HG02970 (cell line): Measurements from ENCODE around the gene ZNF700.
"Not testable (repeated sequence)": the region's sequence is repeated elsewhere in the genome, so short reads cannot be mapped to it uniquely, and the experiment has no call there.

Experiments
- ATAC-seq: cut with Tn5 transposase; IDR thresholded peaks from one replicate; pipeline ENCODE4 v1.9.1; 2021; ENCODE audit warnings: mild to moderate bottlenecking, moderate library complexity, moderate number of reproducible peaks; ENCODE audit not compliant: unreplicated experiment, low FRiP score

Gene ZNF700

DNA sequence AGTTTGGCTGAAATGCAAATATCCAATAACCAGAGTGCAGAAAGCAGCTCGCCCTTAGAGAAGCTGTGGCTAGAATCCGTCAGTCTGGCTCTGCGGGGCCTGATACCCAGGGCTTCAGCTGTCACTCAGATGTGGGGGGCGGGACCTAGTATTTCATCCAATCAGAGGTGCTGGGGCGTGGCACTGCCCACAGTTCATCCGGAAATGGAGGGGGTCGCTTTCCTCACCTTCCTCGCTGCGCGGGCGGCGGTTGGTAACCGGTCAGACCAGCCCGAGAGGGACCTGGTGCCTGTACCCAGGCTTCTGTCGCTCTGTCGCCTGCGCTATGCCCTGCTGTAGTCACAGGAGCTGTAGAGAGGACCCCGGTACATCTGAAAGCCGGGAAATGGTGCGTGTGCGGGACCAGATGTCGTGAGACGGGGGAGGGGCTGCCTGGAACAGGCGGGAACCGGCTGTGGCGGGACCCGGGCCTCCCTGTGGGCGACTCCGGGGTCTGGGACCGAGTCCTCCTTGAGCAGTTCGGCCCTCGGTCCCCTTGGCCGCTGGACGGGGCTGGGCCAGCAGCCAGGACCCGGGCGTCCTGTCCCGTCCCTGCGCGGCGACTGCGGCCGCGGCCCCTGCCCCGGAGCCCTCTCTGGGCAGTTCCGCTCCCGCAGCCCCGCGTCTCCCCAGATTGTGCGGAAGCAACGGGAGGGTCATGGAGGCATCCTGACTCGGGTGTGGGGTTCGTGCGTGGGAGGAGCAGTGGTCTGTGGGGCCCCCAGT is at the start of gene ZNF700:
Gene ZNF700 (plus strand): TSS at position 222 of the 765 bp plus-strand sequence. CDS start 104 bp downstream, at position 326.
- peak; percentile 85 for ATAC-seq

DNA sequence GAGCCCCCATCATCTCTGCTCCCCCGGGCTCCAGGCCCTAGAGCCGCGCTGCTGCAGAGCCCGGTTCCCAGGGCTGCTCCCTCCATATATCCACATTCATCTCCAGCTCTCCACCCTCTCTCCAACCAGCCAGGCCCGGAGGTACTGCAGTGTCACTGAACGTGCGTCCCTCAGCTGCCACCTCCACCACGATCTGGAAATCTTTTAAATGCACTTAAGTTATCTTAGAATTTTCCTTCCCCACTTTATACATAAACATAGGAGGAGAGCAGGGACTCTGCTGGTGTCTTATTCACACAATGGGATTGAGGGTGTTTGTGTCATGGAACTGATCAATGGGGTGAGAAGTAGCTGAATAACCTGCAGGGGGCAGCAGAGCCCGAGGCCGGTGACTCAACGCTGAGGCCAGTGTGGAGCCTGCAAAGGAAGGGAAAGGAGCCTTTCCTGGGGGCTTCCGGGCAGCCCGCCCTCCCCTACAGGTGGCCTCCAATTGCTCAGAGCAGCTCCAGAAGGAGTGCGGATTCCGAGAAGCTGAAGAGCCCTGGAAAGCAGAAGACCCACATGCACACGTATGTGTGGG is 45.1 kb upstream of the ZNF700 start:
- ATAC-seq: not testable (repeated sequence)

DNA sequence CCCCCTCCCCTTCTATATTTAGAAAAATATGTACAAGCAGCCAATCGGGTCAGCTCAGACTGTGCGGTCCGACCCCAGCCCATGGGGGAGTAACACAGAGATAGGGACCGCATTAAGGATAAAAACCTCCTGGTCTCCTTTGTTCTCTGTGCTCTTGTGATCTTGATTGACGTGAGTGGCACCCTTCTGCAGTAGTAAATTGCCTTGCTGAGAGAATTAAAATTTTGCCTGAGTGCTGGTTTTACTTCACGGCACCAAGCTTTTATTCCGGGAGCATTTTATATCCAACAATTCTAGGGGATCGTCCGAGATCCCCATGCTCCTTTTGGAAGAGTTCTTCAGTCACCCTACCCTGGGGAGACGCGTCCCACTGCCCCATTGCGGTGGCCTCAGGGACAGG is 44.3 kb upstream of the ZNF700 start:
- ATAC-seq: no peak

DNA sequence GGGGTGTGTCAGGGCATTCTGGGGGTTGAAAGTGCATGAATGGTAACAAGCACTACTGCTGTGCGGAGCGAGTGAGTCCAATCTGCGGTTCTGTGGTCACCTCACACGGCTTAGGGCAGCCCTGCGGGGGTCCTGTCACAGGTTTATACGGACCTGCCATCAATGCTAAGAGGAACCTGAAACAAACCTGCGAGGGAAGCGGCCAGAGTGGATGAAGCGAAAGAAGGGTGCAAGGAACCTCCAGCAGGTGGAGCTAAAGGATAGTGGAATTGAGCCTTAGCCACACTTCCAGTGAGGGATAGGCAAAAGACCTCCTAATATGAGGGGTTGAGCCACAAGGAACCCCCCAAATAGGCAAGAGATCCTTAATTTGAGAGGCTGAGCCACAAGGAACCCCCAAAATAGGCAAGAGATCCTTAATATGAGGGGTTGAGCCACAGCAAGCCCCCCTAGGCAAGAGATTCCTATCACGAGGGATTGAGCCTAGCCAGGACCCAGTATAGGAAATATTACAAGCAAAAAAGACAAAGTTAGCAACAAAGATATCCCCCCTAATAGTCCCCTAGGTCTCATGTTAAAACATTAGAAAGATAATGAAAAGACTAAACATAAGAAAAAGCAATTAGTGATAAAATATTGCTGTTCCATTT is 43.6 kb upstream of the ZNF700 start:
- no peak for ATAC-seq

DNA sequence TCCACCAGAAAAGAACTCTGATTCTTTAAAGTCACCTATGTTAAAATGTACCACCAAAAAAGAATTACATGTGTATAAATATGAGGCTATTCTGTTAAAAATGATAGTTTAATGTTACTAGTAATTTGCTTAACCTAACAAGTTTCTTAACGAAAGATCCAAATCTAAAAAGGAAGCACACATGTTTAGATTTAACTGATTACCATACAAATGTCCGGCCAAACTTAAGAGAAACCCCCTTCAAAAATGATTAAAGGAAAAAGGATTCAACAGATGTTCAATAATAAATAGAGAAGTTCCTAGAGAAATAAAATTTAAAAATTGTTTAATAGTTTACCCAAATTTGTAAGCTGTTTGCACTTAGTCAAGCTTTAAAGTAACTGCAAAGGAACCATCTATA is 42.3 kb upstream of the ZNF700 start:
- ATAC-seq: no peak

DNA sequence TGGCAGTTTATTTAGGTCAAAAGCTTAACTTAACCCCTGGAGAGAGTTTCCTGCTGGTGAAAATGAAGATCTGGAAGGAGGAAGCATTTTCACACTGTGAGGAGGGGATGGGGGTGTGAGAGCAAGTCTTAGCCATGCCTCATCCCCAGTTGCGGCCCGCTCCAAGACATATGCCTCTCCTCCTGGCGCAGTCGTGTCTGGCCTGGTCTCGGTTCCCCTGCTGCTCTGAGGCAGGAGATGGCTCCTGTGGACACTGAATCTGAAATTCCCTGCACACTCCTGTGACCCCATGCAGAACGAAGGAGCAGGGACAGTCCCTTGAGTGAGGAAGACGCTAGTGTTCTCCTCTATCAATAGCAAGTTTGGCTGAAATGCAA is 37.7 kb upstream of the ZNF700 start:
- no peak for ATAC-seq

DNA sequence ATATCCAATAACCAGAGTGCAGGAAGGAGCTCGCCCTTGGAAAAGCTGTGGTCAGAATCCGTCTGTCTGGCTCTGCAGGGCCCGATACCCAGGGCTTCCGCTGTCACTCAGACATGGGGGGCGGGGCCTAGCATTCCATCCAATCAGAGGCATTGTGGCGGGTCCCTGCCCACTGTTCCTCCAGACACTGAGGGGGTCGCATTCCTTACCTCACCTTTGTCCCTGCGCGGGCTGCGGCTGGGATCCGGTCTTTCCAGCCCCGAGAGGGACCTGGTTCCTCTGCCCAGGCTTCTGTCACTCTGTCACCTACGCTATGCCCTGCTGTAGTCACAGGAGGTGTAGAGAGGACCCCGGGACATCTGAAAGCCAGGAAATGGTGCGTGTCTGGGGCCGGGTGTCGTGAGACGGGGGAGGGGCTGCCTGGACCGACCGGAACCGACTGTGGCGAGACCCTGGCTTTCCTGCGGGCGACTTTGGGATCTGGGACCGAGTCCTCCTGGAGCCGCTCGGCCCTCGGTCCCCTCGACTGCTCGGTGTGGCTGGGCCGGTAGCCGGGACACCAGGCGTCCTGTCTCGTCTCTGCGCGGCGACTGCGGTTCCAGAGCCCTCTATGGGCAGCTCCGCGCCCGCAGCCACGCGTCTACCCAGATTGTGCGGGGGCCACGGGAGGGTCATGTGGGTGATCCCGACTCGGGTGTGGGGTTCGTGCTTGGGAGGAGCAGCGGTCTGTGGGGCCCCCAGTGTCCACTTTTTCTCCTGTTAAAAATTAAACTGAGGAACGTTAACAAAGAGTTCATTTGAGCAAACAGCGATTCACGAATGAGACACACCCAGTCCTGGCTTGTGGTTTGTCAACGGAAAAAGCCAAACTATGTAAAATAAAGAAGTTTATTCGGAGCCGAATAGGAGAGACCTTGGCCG is 37.0 kb upstream of the ZNF700 start, which contains the start of gene ZNF69:
Gene ZNF69 (plus strand): TSS at position 172 of the 921 bp plus-strand sequence. CDS start 142 bp downstream, at position 314.
- ATAC-seq: peak; percentile 66

DNA sequence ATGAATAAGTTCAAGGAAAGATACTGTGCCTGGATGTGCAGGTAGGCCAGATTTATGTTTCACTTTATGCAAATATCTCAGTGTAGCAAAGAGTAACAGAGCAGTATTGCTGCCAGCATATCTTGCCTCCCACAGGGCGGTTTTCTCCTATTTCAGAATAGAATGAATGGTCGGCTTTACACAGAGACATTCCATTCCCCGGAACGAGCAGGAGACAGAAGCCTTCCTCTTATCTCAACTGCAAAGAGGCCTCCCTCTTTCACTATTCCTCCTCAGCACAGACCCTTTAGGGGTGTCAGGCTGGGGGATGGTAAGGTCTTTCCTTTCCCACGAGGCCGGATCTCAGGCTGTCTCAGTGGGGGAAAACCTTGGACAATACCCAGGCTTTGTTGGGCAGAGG is 35.0 kb upstream of the ZNF700 start:
- ATAC-seq: not testable (repeated sequence)

DNA sequence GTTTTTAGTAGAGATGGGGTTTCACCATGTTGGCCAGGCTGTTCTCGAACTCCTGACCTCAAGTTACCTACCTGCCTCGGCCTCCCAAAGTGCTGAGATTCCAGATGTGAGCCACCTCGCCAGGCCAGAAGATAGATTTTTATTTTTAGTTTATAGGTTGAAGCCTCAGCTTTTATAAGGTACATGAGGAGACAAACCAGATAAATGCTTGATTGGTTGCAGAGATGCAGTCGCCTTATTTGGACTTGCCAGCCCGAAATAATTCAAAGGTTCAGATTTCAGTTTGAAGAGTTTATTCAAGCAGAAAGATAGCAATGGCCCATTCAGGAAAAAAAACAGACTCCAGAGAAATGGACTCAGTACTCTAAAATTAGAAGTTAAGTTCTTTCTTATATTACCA is 34.3 kb upstream of the ZNF700 start:
- no peak for ATAC-seq

DNA sequence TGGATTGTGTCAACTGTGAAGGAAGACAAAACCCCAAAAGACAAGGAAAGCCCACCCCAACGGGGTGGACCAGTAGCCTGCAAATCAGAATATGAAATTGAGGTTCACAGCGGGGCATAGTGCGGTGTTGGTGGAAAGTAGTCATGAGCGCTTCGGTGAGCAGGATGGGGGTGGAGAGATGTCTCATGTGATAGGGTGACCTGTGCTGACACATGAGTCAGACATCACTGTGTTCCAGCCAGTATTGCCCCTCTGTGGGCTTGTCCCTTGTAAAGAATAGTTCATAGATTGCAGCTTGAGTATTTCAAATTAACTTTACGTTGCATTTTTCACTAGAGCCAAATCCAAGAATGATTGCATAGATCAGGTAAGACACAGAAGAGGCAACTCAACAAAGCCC is 30.1 kb upstream of the ZNF700 start:
- no peak for ATAC-seq

DNA sequence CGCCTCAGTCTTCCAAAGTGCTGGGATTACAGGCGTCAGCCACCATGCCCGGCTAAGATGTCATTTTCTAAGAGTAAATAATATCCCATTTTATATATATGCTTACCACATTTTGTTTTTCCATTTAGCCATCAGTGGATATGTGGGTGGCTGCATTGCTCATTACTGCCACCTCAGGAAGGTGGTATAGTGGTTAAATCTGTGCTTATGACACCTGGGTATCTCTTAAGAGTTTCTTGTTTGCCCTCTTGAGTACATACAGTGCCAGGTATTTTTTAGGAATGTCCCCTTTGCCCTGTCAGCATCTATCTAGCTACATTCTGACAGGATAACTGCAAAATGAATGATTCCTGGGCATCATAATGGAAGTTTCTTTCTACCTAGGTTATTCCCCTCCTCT is 22.7 kb upstream of the ZNF700 start:
- no peak for ATAC-seq

DNA sequence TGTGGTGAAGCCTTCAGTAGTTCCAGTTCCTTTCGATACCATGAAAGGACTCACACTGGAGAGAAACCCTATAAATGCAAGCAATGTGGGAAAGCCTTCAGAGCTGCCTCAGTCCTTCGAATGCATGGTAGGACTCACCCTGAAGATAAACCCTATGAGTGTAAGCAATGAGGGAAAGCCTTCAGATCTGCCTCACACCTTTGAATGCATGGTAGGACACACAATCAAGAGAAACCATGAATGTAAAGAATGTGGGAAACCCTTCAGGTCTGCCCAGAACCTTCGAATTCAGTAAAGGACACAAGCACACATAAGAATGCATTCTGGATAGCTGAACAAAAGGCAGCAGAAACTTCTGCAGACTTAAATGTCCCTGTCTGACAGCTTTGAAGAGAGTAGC is 19.0 kb upstream of the ZNF700 start:
- ATAC-seq: no peak

DNA sequence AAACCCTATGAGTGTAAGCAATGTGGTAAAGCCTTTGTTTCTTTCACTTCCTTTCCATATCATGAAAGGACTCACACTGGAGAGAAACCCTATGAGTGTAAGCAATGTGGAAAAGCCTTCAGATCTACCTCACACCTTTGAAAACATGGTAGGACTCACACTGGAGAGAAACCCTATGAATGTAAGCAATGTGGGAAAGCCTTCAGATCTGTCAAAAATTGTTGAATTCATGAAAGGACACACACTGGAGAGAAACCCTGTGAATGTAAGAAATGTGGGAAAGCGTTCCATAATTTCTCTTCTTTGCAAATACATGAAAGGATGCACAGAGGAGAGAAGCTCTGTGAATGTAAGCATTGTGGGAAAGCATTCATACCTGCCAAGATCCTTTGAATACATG is 13.0 kb upstream of the ZNF700 start:
- not testable (repeated sequence) for ATAC-seq

DNA sequence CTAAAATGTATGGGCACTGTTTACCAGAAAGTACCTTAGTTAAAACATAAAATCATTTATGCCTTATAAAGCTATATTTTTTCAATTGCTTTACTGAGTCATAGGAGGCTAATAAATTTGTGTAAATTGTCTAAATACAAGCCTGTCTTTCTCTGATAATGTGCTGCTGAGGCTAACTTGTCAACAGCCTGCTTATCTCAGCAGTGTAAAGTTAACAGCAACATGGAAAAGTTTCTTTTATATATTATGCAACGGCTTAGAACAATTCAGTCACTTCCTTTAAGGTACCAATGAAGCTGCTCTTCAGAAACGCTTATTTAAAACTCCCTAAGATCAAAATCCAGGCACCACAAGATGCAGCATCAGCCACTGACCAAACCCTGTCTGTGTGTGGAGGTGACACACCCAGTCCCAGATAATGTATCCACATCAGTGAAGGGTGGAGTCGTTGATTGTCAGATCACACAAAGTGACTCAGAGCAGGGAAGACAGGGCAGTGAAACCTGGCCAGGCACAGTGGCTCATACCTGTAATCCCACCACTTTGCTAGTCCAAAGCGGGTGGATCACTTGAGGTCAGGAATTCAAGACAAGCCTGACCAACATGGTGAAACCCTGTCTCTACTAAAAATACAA is 10.4 kb upstream of the ZNF700 start:
- not testable (repeated sequence) for ATAC-seq

DNA sequence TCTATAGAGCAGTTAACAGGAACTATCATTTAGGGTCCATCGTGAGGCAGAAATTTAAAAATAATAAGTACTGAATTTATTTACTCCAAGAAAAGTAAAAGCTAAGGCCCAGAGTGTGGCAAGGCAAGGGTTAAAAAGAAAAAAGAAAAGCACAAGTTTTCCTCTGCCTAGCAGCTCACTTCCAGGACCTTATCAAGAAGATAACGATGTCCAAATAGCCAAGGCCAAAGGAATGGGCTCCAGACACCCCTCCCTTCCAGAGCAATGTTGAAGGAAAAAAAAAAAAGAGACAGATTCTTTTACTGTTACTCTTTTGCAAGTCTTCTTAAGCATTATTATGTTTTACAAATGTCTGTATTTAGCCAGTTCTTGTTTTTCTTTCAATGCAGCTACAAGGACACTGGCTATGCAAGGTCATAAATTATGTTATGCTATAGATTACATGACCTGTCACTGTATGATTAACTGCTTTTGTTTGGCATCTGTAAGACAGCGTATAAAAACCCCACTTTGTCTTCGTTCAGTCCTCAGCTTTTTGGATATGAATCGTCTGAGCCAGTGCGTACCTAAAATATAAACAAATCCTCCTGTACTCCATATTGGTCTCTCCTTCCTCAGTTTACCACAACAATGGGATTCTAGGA is 2.9 kb upstream of the ZNF700 start:
- no peak for ATAC-seq

DNA sequence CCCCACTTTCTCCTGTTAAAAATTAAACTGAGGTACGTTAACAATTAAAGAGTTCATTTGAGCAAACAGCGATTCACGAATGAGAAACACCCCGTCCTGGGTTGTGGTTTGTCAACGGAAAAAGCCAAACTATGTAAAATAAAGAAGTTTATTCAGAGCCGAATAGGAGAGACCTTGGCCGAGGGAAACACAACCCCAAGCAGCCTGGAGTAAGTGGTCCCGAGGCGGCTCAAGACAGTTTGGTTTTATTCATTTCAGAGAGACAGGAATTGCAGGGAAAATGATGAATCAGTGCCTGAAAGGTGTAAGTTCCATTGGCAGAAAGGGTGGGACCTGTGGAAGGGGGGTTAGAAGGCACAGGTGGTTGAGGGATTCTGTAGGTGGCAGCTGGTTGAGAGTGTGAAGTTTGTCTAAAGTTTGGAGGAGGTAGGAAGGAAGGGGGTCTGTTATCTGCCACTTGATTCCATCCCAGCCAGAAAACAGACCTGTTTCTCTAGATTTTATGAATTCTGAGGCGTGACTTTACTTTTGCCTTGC is 812 bp downstream of the ZNF700 start:
- not testable (repeated sequence) for ATAC-seq

DNA sequence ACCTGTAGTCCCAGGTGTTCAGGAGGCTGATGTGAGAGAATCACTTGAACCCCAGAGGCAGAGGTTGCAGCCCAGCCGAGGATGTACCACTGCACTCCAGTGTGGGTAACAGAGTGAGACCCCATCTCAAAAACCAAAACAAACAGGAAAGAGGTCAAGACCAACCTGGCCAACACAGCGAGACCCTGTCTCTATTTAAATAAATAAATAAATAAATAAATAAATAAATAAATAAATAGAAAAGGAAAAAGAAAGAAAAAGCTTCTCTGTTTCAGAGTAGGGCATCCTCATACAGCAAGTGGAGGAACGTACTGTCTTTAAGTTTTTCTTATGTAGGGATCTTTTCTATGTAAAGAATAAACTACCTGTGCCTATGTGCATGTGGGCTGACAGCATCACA is 2.3 kb downstream of the ZNF700 start:
- no peak for ATAC-seq

DNA sequence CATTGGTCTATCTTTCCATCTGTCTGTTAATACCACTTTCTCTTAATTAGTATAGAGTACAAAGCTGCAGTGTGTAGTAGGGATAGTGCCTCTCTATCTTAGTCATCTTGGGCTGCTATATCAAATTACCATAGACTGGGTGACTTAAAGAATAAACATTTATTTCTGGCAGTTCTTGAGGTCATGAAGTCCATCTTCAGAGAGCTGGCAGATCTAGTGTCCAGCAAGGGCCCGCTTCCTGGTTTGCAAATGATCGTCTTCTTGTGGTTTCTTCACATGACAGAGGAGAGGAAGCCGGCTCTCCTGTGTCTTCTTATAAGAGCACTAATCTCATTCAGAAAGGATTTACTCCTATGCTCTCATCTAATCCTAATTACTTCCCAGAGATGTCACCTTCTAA is 6.1 kb downstream of the ZNF700 start:
- no peak for ATAC-seq

DNA sequence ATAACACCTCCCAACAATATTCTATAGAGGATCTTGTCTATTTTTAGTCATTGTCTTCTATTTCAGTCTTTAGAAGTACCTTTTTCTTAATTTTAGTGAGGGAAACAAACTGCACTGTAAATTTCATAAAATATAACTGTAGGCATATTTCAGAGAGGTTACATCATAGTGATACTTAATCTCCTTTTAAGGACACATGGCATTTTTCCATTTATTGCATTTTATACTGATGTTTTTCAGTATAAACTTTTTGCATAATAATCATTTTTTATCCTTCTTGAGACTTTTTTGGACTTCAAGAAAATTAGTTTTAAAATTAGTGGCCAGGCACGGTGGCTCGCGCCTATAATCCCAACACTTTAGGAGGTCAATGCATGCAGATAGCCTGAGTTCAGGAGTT is 6.6 kb downstream of the ZNF700 start:
- no peak for ATAC-seq
